PC-9 (cell line): ENCODE results near the gene FUT7.

Experiments used
- EZH2 ChIP-seq: fragments of 200-600 bp; sonication (generic); IDR thresholded peaks from 2 replicates; pipeline ENCODE4 v1.8.0; 2017; ENCODE audit warnings: antibody characterized with exemption, low read depth
- TF ChIP-seq, protein P1 (sequence below): fragments of 200-600 bp; sonication (generic); conservative IDR thresholded peaks from 2 replicates; pipeline ENCODE4 v1.6.1; 2017; ENCODE audit warnings: mixed run types, antibody characterized with exemption, mild to moderate bottlenecking, moderate library complexity

- no peak for TF ChIP-seq EZH2
- TF ChIP-seq, protein P1, sequence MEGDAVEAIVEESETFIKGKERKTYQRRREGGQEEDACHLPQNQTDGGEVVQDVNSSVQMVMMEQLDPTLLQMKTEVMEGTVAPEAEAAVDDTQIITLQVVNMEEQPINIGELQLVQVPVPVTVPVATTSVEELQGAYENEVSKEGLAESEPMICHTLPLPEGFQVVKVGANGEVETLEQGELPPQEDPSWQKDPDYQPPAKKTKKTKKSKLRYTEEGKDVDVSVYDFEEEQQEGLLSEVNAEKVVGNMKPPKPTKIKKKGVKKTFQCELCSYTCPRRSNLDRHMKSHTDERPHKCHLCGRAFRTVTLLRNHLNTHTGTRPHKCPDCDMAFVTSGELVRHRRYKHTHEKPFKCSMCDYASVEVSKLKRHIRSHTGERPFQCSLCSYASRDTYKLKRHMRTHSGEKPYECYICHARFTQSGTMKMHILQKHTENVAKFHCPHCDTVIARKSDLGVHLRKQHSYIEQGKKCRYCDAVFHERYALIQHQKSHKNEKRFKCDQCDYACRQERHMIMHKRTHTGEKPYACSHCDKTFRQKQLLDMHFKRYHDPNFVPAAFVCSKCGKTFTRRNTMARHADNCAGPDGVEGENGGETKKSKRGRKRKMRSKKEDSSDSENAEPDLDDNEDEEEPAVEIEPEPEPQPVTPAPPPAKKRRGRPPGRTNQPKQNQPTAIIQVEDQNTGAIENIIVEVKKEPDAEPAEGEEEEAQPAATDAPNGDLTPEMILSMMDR, result no peak
Observed at GRCh38 chr9:137044502-137045177, 12.8 kb upstream of the FUT7 start.
